HFF-Myc (cell line): Measurements from ENCODE around the gene NUDT22.
A peak's percentile ranks its signal among the peaks of the same experiment; 100 is the strongest.

Experiments
- DNase-seq: peaks from one replicate; pipeline ENCODE4 v3.0.0-alpha.2; 2011; ENCODE audit warnings: low read depth; ENCODE audit errors: extremely low read depth
- H3K4me3 ChIP-seq: replicated peaks from 2 replicates; pipeline ENCODE4 v1.5.1; 2011; ENCODE audit warnings: low read depth, mild to moderate bottlenecking, control low read depth, low read length
- CTCF ChIP-seq: IDR thresholded peaks from 2 replicates; pipeline ENCODE4 v1.5.1; 2012; ENCODE audit warnings: mild to moderate bottlenecking, low read depth, low read length, control low read depth; ENCODE audit errors: missing control alignments

Gene NUDT22

GRCh38 chr11:64237484-64237951 is 11.4 kb downstream of the NUDT22 start:
- no peak for DNase-seq
- no peak overlapping the region for H3K4me3 ChIP-seq
- no peak for TF ChIP-seq CTCF

- no peak for DNase-seq
- H3K4me3 ChIP-seq, result no peak overlapping the region
Observed at GRCh38 chr11:64238076-64238475, 12.0 kb downstream of the NUDT22 start.

GRCh38 chr11:64238999-64239398 is 12.9 kb downstream of the NUDT22 start:
- H3K4me3 ChIP-seq, result no peak overlapping the region
- no peak for TF ChIP-seq CTCF
- no peak for DNase-seq

More at GRCh38 chr11:64238076-64238475, 12.0 kb downstream of the NUDT22 start:
- no peak for TF ChIP-seq CTCF

- TF ChIP-seq CTCF, result no peak
- DNase-seq, result no peak
- H3K4me3 ChIP-seq, result peak overlapping the region; percentile 80
Observed at GRCh38 chr11:64239662-64240434, 13.8 kb downstream of the NUDT22 start.

- DNase-seq, result peak; percentile 81
- peak within 1 kb of the TSS; percentile 80 for H3K4me3 ChIP-seq
- no peak for TF ChIP-seq CTCF
Observed at GRCh38 chr11:64240435-64241240, 14.6 kb downstream of the NUDT22 start, which contains the start of gene FKBP2. Gene FKBP2 (plus strand): TSS chr11:64241095. CDS start chr11:64242388, 1,293 bp downstream.

GRCh38 chr11:64241241-64241490 is 15.1 kb downstream of the NUDT22 start:
- H3K4me3 ChIP-seq, result peak overlapping the region; percentile 80
- no peak for TF ChIP-seq CTCF
- DNase-seq, result no peak
